Activated T-helper 1 cell treated with anti-CD3 and anti-CD28 coated beads, Interleukin-2, amount 50 U/mL, for 16 hours (primary cell): ENCODE measurements around the gene REPIN1.

Source experiments
- DNase-seq, 2 donors: peaks; one replicate each; pipeline ENCODE4 v3.0.0-alpha.2; 2020; ENCODE audit warnings: low read depth in 1 of 2, low spot score in 1 of 2

REPIN1 gene

GRCh38 chr7:150359622-150360362 is 8.8 kb upstream of the REPIN1 start:
- DNase-seq = no peak

- DNase-seq = no peak
Measured at GRCh38 chr7:150360363-150361058, 8.1 kb upstream of the REPIN1 start.

DNA sequence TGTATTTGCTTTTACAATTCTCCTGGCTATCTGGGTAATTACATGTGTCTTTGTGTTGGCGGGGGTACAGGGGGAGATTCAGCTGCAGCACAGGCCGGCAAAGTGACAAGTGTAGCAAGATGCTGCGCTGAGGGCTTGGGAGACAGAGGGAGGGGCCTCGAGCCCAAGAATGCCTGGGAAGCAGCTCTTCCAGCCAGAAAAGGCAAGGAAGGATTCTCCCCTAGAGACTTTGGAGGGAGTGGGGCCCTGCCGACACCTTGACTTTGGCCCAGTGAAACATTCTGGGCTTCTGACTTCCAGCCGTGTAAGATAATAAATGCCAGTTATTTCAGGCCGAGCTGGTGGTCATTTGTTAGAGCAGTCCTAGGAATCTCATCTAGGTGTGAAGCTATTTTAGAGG is 7.2 kb upstream of the REPIN1 start:
- DNase-seq = no peak

DNA sequence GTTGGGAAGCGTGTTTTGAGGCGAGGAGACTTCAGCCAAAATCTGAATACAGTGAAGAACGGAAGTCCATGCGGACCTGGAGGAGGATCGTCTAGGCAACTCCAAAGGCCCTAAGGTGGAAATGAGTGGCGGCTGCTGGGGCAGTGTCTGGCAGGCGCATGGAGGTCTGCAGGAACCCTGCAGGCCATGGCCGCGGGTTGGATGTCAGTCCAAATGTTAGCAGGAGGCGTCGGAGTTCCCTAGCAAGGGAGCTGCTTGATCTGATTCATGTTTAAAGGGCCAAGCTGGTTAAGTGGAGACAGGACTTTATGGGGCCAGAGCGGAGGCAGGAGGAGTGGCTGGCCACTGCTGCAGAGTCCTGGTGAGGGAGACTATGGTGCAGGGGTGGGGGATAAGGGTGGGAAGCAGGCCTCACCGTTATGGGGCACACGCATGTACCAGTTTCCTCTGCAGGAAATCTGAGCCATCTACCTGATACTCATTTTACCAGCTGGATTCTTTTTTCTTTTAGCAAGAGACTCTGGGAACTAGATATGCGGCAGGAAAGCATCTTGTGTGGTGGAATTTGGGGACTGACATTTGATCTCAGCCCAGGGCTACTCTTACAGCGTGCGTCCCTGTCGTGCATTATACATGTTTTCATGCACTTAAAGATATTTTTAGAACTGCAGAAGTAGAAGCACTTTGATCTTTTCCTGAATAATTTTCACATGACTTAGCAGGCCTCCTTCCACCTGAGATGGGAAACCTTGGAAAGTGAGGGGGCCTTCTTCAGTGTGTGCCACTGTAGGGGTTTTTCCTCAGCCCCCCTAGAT is 6.6 kb upstream of the REPIN1 start:
- no peak for DNase-seq

- no peak for DNase-seq
Measured at GRCh38 chr7:150363370-150363769, 5.3 kb upstream of the REPIN1 start.

GRCh38 chr7:150363872-150364271 is 4.8 kb upstream of the REPIN1 start:
- no peak for DNase-seq

DNA sequence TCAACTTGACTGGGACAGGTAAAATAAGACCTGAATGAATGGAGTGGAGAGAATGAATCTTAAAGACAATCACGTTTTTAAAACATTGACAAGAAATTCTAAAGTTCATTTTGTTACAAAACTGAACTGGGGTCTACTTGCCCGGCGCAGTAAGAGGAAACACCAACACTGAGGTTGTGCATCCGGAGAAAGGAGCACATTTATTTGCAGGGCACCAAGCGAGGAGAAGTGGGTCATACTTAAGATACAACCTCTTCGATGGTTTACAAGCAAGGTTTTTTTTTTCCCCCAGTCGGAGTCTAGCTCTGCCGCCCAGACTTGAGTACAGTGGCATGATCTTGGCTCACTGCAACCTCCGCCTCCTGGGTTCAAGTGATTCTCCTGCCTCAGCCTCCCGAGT is 3.4 kb upstream of the REPIN1 start:
- DNase-seq = no peak

DNA sequence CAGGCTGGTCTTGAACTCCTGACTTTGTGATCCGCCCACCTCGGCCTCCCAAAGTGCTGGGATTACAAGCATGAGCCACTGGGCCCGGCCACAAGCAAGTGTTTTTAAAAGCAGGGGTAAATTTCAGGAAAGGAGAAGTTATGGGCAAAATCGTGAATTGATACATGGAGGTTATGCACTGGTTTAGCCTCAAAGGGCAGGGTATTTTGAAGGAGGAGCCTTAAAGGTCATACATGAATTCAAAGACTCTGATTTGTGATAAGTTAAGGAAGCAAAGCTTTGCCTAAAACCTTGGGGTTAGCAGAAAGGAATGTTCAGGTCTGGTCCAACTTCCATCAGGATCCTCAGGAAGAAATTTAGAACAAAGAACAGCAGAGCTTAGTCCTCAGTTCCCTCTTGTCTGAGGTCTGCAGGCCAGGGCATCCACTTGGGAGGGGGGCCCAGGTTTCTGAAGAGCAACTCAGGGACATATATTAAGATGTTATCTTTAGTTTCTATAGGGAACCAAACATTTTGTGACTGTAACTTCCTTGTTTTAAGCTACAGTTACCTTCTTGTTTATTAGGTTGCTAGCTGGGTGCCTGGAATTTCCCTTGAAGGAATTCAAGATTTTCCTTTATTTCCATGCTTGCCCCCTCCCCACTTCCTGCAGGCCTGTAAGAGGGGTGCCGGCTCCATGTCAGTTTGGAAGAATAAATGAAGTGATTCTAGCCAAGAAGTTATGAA is 2.8 kb upstream of the REPIN1 start:
- DNase-seq = no peak

DNA sequence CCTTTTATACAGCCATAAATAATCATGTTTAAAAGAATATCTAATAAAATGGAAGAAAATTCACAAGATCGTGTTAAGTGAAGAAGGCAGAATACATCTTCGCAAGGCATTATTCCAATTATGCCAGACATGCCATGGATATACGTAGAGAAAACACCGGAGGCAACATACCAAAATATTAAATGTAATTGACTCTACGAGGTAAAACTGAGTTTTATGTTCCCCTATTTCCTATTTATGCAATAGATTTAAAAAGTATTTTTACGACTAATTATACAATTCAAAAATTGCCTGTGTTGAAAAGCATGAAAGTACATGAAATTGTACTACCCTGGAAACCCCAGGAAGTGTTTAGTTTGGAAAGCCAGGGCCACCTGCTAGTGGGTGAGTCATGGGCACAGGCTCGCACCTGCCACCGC is 936 bp upstream of the REPIN1 start:
- DNase-seq = no peak

DNA sequence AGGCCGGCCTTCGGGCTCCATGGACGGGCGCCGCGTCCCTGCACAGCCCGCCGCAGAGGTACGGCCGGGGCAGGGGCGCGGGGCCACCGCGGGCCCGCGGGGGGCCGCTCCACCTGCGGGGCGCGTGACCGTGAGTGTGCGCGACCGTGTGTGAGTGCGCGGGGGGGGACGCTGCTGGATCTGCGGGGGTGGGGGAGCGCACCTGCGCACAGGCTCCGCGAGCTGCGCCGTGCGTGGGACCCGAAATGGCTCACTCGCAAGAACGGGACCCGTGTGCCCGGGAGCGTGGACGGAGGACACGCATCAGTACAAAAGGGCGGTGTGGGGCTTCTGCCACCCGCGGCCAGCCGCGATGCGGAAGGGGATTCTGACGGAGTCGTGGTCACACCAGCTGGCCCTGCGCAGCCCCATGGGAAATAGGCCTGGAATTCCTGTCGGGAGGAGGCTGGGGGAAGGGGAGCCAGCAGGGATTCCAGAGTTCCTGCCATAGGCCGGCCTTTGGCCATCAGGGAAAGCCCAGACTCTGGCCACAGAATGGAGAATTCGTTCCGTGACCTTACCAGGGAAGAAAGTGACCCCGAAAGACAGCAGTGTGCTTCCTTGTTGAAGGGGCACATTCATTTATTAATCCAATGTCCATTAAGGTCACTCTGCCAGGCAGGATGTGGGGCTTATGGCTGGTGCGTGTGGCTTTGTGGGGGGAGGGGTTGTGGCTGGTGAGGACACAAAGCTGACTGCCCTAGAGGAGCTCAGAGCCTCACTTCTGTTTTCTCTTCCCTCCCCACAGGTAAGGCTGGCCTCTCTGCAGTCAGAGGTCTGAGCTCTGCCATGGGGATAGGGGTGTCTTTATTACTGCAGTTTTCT is 494 bp downstream of the REPIN1 start:
- peak in 1 of 2 donors; percentile 45 for DNase-seq

- no peak for DNase-seq
Measured at GRCh38 chr7:150369748-150370501, 1.3 kb downstream of the REPIN1 start.

DNA sequence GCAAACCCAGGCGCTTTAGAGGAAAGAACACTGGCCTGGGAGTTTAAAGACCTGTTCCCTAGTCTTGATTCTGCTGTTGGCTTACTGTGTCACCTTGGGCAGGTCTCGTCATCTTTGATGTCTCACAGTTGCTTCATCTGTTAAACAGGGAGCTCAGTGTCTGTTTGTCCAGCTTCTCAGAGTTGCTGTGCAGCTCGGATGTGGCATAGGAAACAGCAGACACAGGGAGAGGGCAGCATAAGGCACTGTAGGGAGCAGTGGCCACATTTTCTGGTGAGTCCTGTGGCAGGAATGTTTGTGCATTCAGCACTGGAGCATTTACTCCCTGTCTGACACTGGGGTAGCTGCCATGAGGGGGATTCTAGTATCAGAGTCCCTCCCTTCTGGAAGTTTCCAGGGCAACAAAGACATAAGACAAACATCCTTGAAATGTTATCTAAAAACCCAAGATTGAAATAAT is 2.0 kb downstream of the REPIN1 start:
- no peak for DNase-seq

- no peak for DNase-seq
Measured at GRCh38 chr7:150371131-150371995, 2.7 kb downstream of the REPIN1 start.

- no peak for DNase-seq
Measured at GRCh38 chr7:150371996-150372270, 3.3 kb downstream of the REPIN1 start.

DNA sequence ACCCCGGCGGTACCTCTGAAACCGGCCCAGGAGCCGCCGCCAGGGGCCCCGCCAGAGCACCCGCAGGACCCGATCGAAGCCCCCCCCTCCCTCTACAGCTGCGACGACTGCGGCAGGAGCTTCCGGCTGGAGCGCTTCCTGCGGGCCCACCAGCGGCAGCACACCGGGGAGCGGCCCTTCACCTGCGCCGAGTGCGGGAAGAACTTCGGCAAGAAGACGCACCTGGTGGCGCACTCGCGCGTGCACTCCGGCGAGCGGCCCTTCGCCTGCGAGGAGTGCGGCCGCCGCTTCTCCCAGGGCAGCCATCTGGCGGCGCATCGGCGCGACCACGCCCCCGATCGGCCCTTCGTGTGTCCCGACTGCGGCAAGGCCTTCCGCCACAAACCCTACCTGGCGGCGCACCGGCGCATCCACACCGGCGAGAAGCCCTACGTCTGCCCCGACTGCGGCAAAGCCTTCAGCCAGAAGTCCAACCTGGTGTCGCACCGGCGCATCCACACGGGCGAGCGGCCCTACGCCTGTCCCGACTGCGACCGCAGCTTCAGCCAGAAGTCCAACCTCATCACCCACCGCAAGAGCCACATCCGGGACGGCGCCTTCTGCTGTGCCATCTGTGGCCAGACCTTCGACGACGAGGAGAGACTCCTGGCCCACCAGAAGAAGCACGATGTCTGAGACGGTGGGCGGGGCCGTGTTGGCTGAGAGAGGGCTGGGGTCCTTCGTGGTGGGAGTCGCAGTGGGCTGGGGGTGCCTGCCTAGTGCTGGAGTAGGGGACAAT is 3.8 kb downstream of the REPIN1 start:
- DNase-seq = no peak

GRCh38 chr7:150373049-150373801 is 4.6 kb downstream of the REPIN1 start:
- no peak for DNase-seq

GRCh38 chr7:150374026-150374425 is 5.4 kb downstream of the REPIN1 start:
- no peak for DNase-seq
